HG03460 (cell line): Measurements from ENCODE around the gene ANXA9.

Experiments used
- ATAC-seq: cut with Tn5 transposase; IDR thresholded peaks from one replicate; pipeline ENCODE4 v1.9.1; 2021; ENCODE audit not compliant: unreplicated experiment

The ANXA9 gene

GRCh38 chr1:151003180-151003579 lies 21.1 kb downstream of the ANXA9 start:
- no peak for ATAC-seq

- ATAC-seq = no peak
Measured at GRCh38 chr1:151005729-151006319, 23.7 kb downstream of the ANXA9 start.

- no peak for ATAC-seq
Measured at GRCh38 chr1:151006327-151007052, 24.4 kb downstream of the ANXA9 start, which contains the start of gene MINDY1. MINDY1 (minus strand) TSS chr1:151006902; CDS start chr1:151002617, 4,285 bp downstream.

GRCh38 chr1:151007853-151008243 lies 25.8 kb downstream of the ANXA9 start:
- no peak for ATAC-seq

GRCh38 chr1:151008244-151009205 lies 26.4 kb downstream of the ANXA9 start, which contains the start of gene PRUNE1:
PRUNE1 (plus strand) TSS chr1:151008449; CDS start chr1:151008633, 184 bp downstream.
- ATAC-seq = peak; percentile 66

GRCh38 chr1:151009206-151009587 lies 27.1 kb downstream of the ANXA9 start:
- ATAC-seq = no peak

GRCh38 chr1:151009674-151010345 lies 27.7 kb downstream of the ANXA9 start:
- ATAC-seq = no peak

GRCh38 chr1:151010346-151010726 lies 28.2 kb downstream of the ANXA9 start:
- no peak for ATAC-seq

GRCh38 chr1:151011154-151011850 lies 29.2 kb downstream of the ANXA9 start:
- ATAC-seq = no peak

- ATAC-seq = no peak
Measured at GRCh38 chr1:151012684-151013471, 30.8 kb downstream of the ANXA9 start.

GRCh38 chr1:151013518-151013917 lies 31.4 kb downstream of the ANXA9 start:
- no peak for ATAC-seq

GRCh38 chr1:151024540-151025146 lies 42.6 kb downstream of the ANXA9 start:
- no peak for ATAC-seq

GRCh38 chr1:151026460-151026859 lies 44.4 kb downstream of the ANXA9 start:
- ATAC-seq = no peak

- no peak for ATAC-seq
Measured at GRCh38 chr1:151032164-151032563, 50.1 kb downstream of the ANXA9 start.

GRCh38 chr1:151035167-151035566 lies 53.1 kb downstream of the ANXA9 start:
- no peak for ATAC-seq

- ATAC-seq = no peak
Measured at GRCh38 chr1:151036356-151036755, 54.3 kb downstream of the ANXA9 start, which contains the start of gene BNIPL. BNIPL (plus strand) TSS chr1:151036586; CDS start chr1:151036726, 140 bp downstream.

- ATAC-seq = no peak
Measured at GRCh38 chr1:151037032-151037431, 54.9 kb downstream of the ANXA9 start.

- ATAC-seq = no peak
Measured at GRCh38 chr1:151039521-151039920, 57.4 kb downstream of the ANXA9 start.

- ATAC-seq = no peak
Measured at GRCh38 chr1:151043163-151043562, 61.1 kb downstream of the ANXA9 start.
